ENCODE results near the gene USP5. TPM values are rescaled to one million over a fixed set of nuclear protein-coding genes. Genes with fewer than 3 reads are reported as not detected.

The USP5 gene
- total RNA-seq, 2 experiments from 2014 or later = 70.4 to 129 TPM

GRCh38 chr12:6825398-6826124 is 26.4 kb upstream of the USP5 start:
- BruUV-seq (replicated peaks) = no TSS peak
- intact Hi-C loops (cut with micrococcal nuclease; ENCODE audit: unreplicated experiment) = loop anchor here (1.0 to 5.0 kb wide), 3 partner anchors 43 to 268 kb away; partner anchors contain the start of genes IFFO1 and MLF2
- Histone ChIP-seq H2AFZ (ENCODE audit: low read length) (no peak overlapping the region), H3K79me2 (ENCODE audit: insufficient read depth, low read depth, low read length) (no peaks in the 10 kb centered on the region), H3K27ac (ENCODE audit: low read depth, low read length, poor library complexity, severe bottlenecking) (no peak overlapping the region), H3K36me3 (ENCODE audit: insufficient read depth, low read length) (no peaks in the 10 kb centered on the region), H3K4me3 (ENCODE audit: low read depth, low read length, poor library complexity, severe bottlenecking) (no peak overlapping the region), H3K4me1 (ENCODE audit: insufficient read depth, low read length, poor library complexity, severe bottlenecking) (peaks cover 32% of the 10 kb centered on the region), H4K20me1 (ENCODE audit: insufficient read depth, low read length) (no peaks in the 10 kb centered on the region), H3K9me3 (ENCODE audit: low read length) (no peaks in the 10 kb centered on the region), H3K9me2 (ENCODE audit: insufficient read depth, low read length) (no peaks in the 10 kb centered on the region), H3K4me2 (ENCODE audit: low read length) (no peak overlapping the region)
- ChIA-PET POLR2A (interaction anchor here (1.3 kb wide), 1 partner anchor 14 kb away, joined by 3 read pairs; no protein-coding TSS in a partner anchor), CTCF (ENCODE audit: unreplicated experiment) (interaction anchor here (0.6 kb wide), 2 partner anchors 55 to 148 kb away, joined by 3 read pairs; no protein-coding TSS in a partner anchor)
- TF ChIP-seq CTCF (conservative IDR thresholded peaks at IDR 0.05; ENCODE audit: low read length) (peak; percentile 91), EZH2phosphoT487 (IDR thresholded peaks at IDR 0.05; ENCODE audit: borderline replicate concordance, low read depth, low read length) (no peak)
- peak; percentile 71 for DNase-seq (ENCODE audit: low spot score)

GRCh38 chr12:6826125-6826733 is 25.7 kb upstream of the USP5 start:
- intact Hi-C loops (cut with micrococcal nuclease; ENCODE audit: unreplicated experiment) = loop anchor here (5.0 kb wide), 2 partner anchors 44 to 269 kb away; partner anchors contain the start of gene IFFO1
- Histone ChIP-seq H3K36me3 (ENCODE audit: insufficient read depth, low read length) (no peaks in the 10 kb centered on the region), H3K9me2 (ENCODE audit: insufficient read depth, low read length) (no peaks in the 10 kb centered on the region), H4K20me1 (ENCODE audit: insufficient read depth, low read length) (no peaks in the 10 kb centered on the region), H3K79me2 (ENCODE audit: insufficient read depth, low read depth, low read length) (no peaks in the 10 kb centered on the region), H3K27ac (ENCODE audit: low read depth, low read length, poor library complexity, severe bottlenecking) (no peak overlapping the region), H2AFZ (ENCODE audit: low read length) (no peak overlapping the region), H3K4me1 (ENCODE audit: insufficient read depth, low read length, poor library complexity, severe bottlenecking) (peaks cover 27% of the 10 kb centered on the region), H3K4me2 (ENCODE audit: low read length) (no peak overlapping the region), H3K4me3 (ENCODE audit: low read depth, low read length, poor library complexity, severe bottlenecking) (no peak overlapping the region), H3K9me3 (ENCODE audit: low read length) (no peaks in the 10 kb centered on the region)
- ChIA-PET POLR2A (interaction anchor here (1.3 kb wide), 1 partner anchor 14 kb away, joined by 3 read pairs; no protein-coding TSS in a partner anchor), CTCF (ENCODE audit: unreplicated experiment) (interaction anchor here (1.1 kb wide), 1 partner anchor 16 kb away, joined by 4 read pairs; no protein-coding TSS in a partner anchor)
- no peak for DNase-seq (ENCODE audit: low spot score)
- no TSS peak for BruUV-seq (replicated peaks)
- TF ChIP-seq CTCF (conservative IDR thresholded peaks at IDR 0.05; ENCODE audit: low read length) = no peak

Data from OCI-LY7 (cell line).